B cell (primary cell): ENCODE results near the gene NOL11. TPM values are rescaled to one million over a fixed set of nuclear protein-coding genes. Genes with fewer than 3 reads are reported as not detected.

Source experiments
- ATAC-seq: fragments of 200-7000 bp; cut with Tn5 transposase; one replicate; pipeline ENCODE4 v1.10.0; 2021; ENCODE audit warnings: low read depth, mild to moderate bottlenecking, moderate number of reproducible peaks, moderate library complexity
- CTCF ChIA-PET: fragments of 350-600 bp; sonication (Branson Sonifier 250); formaldehyde crosslinking; loops from one replicate; lab custom pipeline; 2021; ENCODE audit warnings: antibody characterized with exemption, inconsistent platforms; lab: Charles Lee
- POLR2A ChIA-PET: fragments of 350-600 bp; sonication (Branson Sonifier 250); formaldehyde crosslinking; loops from one replicate; lab custom pipeline; 2021; ENCODE audit warnings: antibody characterized with exemption; lab: Charles Lee
- DNase-seq: peaks from one replicate; pipeline ENCODE4 v3.0.0; 2013
- H2AFZ ChIP-seq: 2 replicates; pipeline ENCODE4 v1.6.1; 2012; ENCODE audit warnings: mild to moderate bottlenecking, low read depth, low read length; ENCODE audit not compliant: insufficient read depth, poor library complexity, severe bottlenecking
- H3K27ac ChIP-seq, 2 donors: 1 replicate in 1 of 2; 2 replicates in 1 of 2; pipeline ENCODE4 v1.5.1; 2012 to 2013; ENCODE audit warnings: low read length in 2 of 2, mild to moderate bottlenecking in 2 of 2, moderate library complexity in 1 of 2
- H3K27me3 ChIP-seq, 4 experiments: fragments of 200-600 bp in 1 of 4; sonication (generic) in 1 of 4; replicated peaks in 1 of 4; 1 replicate in 2 of 4; 2 replicates in 2 of 4; pipeline versions ENCODE4 v1.6.1 to v1.7.0; 2013 to 2016; ENCODE audit warnings: low read length in 3 of 4, mild to moderate bottlenecking in 2 of 4, mixed read lengths in 1 of 4, moderate library complexity in 1 of 4; ENCODE audit not compliant: insufficient read depth in 4 of 4, control insufficient read depth in 3 of 4; ENCODE audit errors: control extremely low read depth in 1 of 4
- H3K36me3 ChIP-seq, 2 experiments: replicated peaks in 1 of 2; 1 replicate in 1 of 2; 2 replicates in 1 of 2; pipeline versions ENCODE4 v1.6.1 to v1.7.1; 2013; ENCODE audit warnings: low read length in 1 of 2; ENCODE audit not compliant: insufficient read depth in 2 of 2, control insufficient read depth in 1 of 2; ENCODE audit errors: control extremely low read depth in 1 of 2, extremely low read depth in 1 of 2
- H3K4me1 ChIP-seq, 2 donors: fragments of 200-600 bp in 1 of 2; sonication (generic) in 1 of 2; 1 replicate in 1 of 2; 2 replicates in 1 of 2; pipeline versions ENCODE4 v1.5.1 to v1.6.1; 2013 to 2017; ENCODE audit warnings: low read length in 2 of 2; ENCODE audit not compliant: control insufficient read depth in 2 of 2, insufficient read depth in 2 of 2
- H3K4me2 ChIP-seq: replicated peaks from 2 replicates; pipeline ENCODE3; 2012; ENCODE audit warnings: mild to moderate bottlenecking, low read depth, low read length; ENCODE audit not compliant: poor library complexity, severe bottlenecking
- H3K4me3 ChIP-seq, 5 experiments: fragments of 200-600 bp in 1 of 5; sonication (generic) in 1 of 5; 1 replicate in 3 of 5; 2 replicates in 2 of 5; pipeline versions ENCODE4 v1.5.1 to v1.7.0; 2011 to 2016; ENCODE audit warnings: low read length in 4 of 5, mild to moderate bottlenecking in 4 of 5, low read depth in 2 of 5, control low read depth in 1 of 5, moderate library complexity in 1 of 5; ENCODE audit not compliant: insufficient read depth in 1 of 5; ENCODE audit errors: control extremely low read depth in 1 of 5, extremely low read depth in 1 of 5
- H3K79me2 ChIP-seq: fragments of 200-600 bp; sonication (generic); one replicate; pipeline ENCODE4 v1.6.0; 2016; ENCODE audit warnings: low read length; ENCODE audit not compliant: control insufficient read depth, insufficient read depth
- H3K9ac ChIP-seq: fragments of 200-600 bp; sonication (generic); 2 replicates; pipeline ENCODE4 v1.6.1; 2017; ENCODE audit warnings: mild to moderate bottlenecking, low read length, moderate library complexity
- H3K9me3 ChIP-seq, 3 donors: one replicate each; pipeline versions ENCODE4 v1.6.1 to v1.7.1; 2013; ENCODE audit warnings: low read length in 2 of 3; ENCODE audit not compliant: control insufficient read depth in 2 of 3, insufficient read depth in 1 of 3; ENCODE audit errors: control extremely low read depth in 1 of 3
- H4K20me1 ChIP-seq: 2 replicates; pipeline ENCODE4 v1.6.0; 2012; ENCODE audit warnings: mild to moderate bottlenecking, low read length; ENCODE audit not compliant: insufficient read depth, control insufficient read depth, poor library complexity, severe bottlenecking
- H3K27ac Mint-ChIP-seq: one replicate; pipeline ENCODE4 v1.8.0; 2021; ENCODE audit warnings: mixed read lengths
- H3K27me3 Mint-ChIP-seq: one replicate; pipeline ENCODE4 v1.8.0; 2021; ENCODE audit warnings: mixed read lengths
- H3K4me1 Mint-ChIP-seq: one replicate; pipeline ENCODE4 v1.8.0; 2021; ENCODE audit warnings: mixed read lengths
- H3K4me3 Mint-ChIP-seq: one replicate; pipeline ENCODE4 v1.8.0; 2021; ENCODE audit warnings: mixed read lengths
- H3K9me3 Mint-ChIP-seq: one replicate; pipeline ENCODE4 v1.8.0; 2022; ENCODE audit warnings: mixed read lengths; ENCODE audit not compliant: insufficient read depth
- CTCF ChIP-seq: fragments of 200-600 bp; IDR thresholded peaks from one replicate; pipeline ENCODE4 v1.8.0; 2022; ENCODE audit warnings: antibody characterized with exemption, mild to moderate bottlenecking
- EZH2 ChIP-seq: IDR thresholded peaks from 2 replicates; pipeline ENCODE4 v1.6.1; 2012; ENCODE audit warnings: borderline replicate concordance, low read depth, mild to moderate bottlenecking, moderate library complexity, low read length; ENCODE audit not compliant: insufficient read depth, poor library complexity, severe bottlenecking
- WGBS: methylation state at CpG from one replicate; pipeline ENCODE4 v1.1.5; 2013; ENCODE audit warnings: missing lambda C conversion rate; ENCODE audit not compliant: insufficient coverage; 5-methylcytosine and 5-hydroxymethylcytosine counted together
- intact Hi-C: fragments of 100-400 bp; cut with micrococcal nuclease; formaldehyde crosslinking; loops from one replicate; pipeline ENCODE4 v1.10.0; 2022
- polyA plus RNA-seq: library from polyadenylated mRNA; depleted of rRNA; stranded (reverse); fragments of >200 nt; gene quantifications from 2 replicates; pipeline ENCODE4 v1.2.3, GENCODE V29; 2012
- total RNA-seq, 2 donors: library from RNA; stranded (reverse); fragments of 120-200 nt in 1 of 2; gene quantifications; 1 replicate in 1 of 2; 2 replicates in 1 of 2; pipeline versions ENCODE4 v1.2.3 to v1.2.4, GENCODE V29; 2013 to 2022

NOL11 gene
- total and polyA plus RNA-seq, 2 donors (not counting 1 experiment from before 2014, with no cell fraction given) = 20.3 to 59.1 TPM

DNA sequence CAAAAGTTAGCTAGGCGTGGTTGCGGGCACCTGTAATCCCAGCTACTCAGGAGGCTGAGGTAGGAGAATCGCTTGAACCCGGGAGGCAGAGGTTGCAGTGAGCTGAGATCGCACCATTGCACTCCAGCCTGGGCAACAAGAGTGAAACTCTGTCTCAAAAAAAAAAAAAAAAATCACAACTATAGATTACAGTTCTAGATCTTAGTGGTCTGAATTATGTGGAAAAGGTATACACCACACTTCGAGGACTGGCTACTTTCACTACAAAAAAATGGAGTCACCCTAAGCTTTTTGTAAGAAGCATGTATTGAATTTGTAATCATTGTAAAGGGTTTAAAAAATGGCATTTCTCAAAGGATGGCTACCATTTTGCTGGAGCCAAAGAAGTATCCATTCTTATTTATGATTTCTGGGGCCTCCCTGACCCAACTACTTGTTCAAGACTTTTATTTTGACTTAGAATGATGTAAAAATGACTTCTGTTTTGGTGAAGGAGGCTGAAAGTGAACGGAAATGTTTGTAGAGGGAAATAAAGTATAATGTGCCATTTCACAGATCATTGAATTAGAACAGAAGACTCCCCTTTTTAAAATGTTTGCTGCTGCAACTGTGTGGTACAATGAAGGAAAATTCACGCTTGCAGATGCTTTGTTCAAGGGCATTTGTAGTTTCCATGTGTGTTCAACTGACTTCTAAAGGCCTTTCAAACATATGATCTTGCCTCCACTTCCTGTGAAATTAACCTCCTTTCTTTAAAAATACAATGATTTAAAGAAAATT, 37.1 kb upstream of the NOL11 start:
- POLR2A ChIA-PET = no interaction called here
- Mint-ChIP-seq H3K4me1 (peaks cover 38% of the 10 kb centered on the region), H3K4me3 (peak overlapping the region; percentile 51), H3K27ac (peak overlapping the region; percentile 82), H3K9me3 (no peaks in the 10 kb centered on the region), H3K27me3 (no peaks in the 10 kb centered on the region)
- H3K27me3 ChIP-seq = no peaks in the 10 kb centered on the region
- H4K20me1 ChIP-seq = no peaks in the 10 kb centered on the region
- H3K4me2 ChIP-seq = peak overlapping the region; percentile 43
- H3K27ac ChIP-seq = peak overlapping the region; percentile 32 to 54
- H3K4me3 ChIP-seq = no peak overlapping the region
- intact Hi-C loops = no loop called here
- H3K36me3 ChIP-seq = no peaks in the 10 kb centered on the region
- H2AFZ ChIP-seq = peak overlapping the region; percentile 20
- no peaks in the 10 kb centered on the region for H3K9me3 ChIP-seq
- no peak for TF ChIP-seq EZH2
- WGBS = no CpG with 5 or more reads among the region's 8 CpGs
- H3K4me1 ChIP-seq = peaks cover 31% of the 10 kb centered on the region in 2 donors
- peak overlapping the region; percentile 10 for H3K9ac ChIP-seq
- DNase-seq (no peak), ATAC-seq (peak; percentile 54)
- H3K79me2 ChIP-seq = no peaks in the 10 kb centered on the region
- CTCF ChIA-PET = interaction anchor here (0.6 to 1.5 kb wide), 3 partner anchors 10 to 302 kb away, joined by 3 to 4 read pairs (median 3); partner anchors contain the start of gene NOL11

DNA sequence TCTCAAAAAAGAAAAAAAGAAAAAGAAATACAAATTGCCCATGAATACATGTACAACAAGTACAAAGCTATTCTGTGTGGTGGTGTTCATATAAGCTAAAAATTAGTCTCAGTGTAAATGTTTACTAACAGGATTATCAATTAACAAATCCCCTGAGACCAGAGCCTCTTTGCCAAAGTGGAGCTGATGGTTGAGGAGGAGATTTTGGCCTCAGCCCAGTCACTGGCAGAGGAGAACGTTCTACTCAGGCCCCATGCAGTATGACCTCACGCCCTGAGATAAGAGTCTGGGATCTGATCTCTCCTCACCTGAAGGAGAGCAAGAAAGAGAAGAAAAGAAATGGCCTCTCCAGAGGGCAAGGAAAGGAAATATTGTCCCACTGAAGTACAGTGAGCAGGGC, 35.5 kb upstream of the NOL11 start:
- H4K20me1 ChIP-seq = no peaks in the 10 kb centered on the region
- H3K36me3 ChIP-seq = no peaks in the 10 kb centered on the region
- H3K9me3 ChIP-seq = no peaks in the 10 kb centered on the region
- Mint-ChIP-seq H3K4me1 (peaks cover 38% of the 10 kb centered on the region), H3K4me3 (no peak overlapping the region), H3K27me3 (no peaks in the 10 kb centered on the region), H3K9me3 (no peaks in the 10 kb centered on the region), H3K27ac (peak overlapping the region; percentile 46)
- 100% methylated on average over 1 of the region's 2 CpGs for WGBS
- H3K4me2 ChIP-seq = no peak overlapping the region
- ATAC-seq = no peak
- no peak overlapping the region for H3K4me3 ChIP-seq
- no peak overlapping the region for H3K27ac ChIP-seq
- H3K9ac ChIP-seq = no peak overlapping the region
- no peak for DNase-seq
- no peak overlapping the region for H2AFZ ChIP-seq
- ChIA-PET CTCF (no interaction called here), POLR2A (no interaction called here)
- TF ChIP-seq CTCF (no peak), EZH2 (no peak)
- no peaks in the 10 kb centered on the region for H3K79me2 ChIP-seq
- H3K4me1 ChIP-seq = peaks cover 31% of the 10 kb centered on the region in 2 donors
- no peaks in the 10 kb centered on the region for H3K27me3 ChIP-seq
- intact Hi-C loops = no loop called here
